SK-N-SH (cell line): Measurements from ENCODE around the gene CYSLTR2. TPM values are rescaled to one million over a fixed set of nuclear protein-coding genes. Genes with fewer than 3 reads are reported as not detected.

Experiments
- CTCF ChIA-PET: fragments of 300-600, 350-600 bp; formaldehyde crosslinking; extraction: SDS; loops from one replicate; lab custom pipeline; 2021; lab: Yijun Ruan, JAX
- POLR2A ChIA-PET: fragments of 350-600 bp; sonication (Branson Sonifier 250); formaldehyde crosslinking; extraction: SDS; loops from one replicate; lab custom pipeline; 2020; ENCODE audit warnings: antibody characterized with exemption, inconsistent platforms; lab: Yijun Ruan, JAX
- DNase-seq: peaks from one replicate; pipeline ENCODE4 v3.0.0; 2012
- H2AFZ ChIP-seq: fragments of 200-600 bp; sonication (generic); 2 replicates; pipeline ENCODE4 v1.8.1; 2016; ENCODE audit warnings: antibody characterized with exemption, mild to moderate bottlenecking, low read depth
- H3F3A ChIP-seq: fragments of 200-600 bp; sonication (generic); replicated peaks from 2 replicates; pipeline ENCODE3; 2016; ENCODE audit warnings: antibody characterized with exemption, mild to moderate bottlenecking; ENCODE audit not compliant: insufficient read depth
- H3K27ac ChIP-seq, 2 experiments: fragments of 200-500 bp in 1 of 2; fragments of 200-600 bp in 1 of 2; sonication (Bioruptor generic) in 1 of 2; sonication (generic), shearing (Covaris generic) in 1 of 2; 2 replicates each; pipeline versions ENCODE4 v1.5.1 to v1.6.1; 2014 to 2016; ENCODE audit warnings: low read depth in 2 of 2, inconsistent platforms in 1 of 2, low read length in 1 of 2, mild to moderate bottlenecking in 1 of 2, mixed read lengths in 1 of 2
- H3K27me3 ChIP-seq: fragments of 200-600 bp; sonication (generic), shearing (Covaris generic); 2 replicates; pipeline ENCODE4 v1.6.1; 2016; ENCODE audit warnings: mixed run types; ENCODE audit not compliant: insufficient read depth
- H3K36me3 ChIP-seq, 2 experiments: fragments of 200-500 bp in 1 of 2; fragments of 200-600 bp in 1 of 2; sonication (Bioruptor generic) in 1 of 2; sonication (generic) in 1 of 2; replicated peaks in 1 of 2; 2 replicates each; pipeline versions ENCODE3 to v1.5.1; 2014 to 2016; ENCODE audit warnings: low read length in 1 of 2, mild to moderate bottlenecking in 1 of 2; ENCODE audit not compliant: insufficient read depth in 2 of 2, control insufficient read depth in 1 of 2
- H3K4me1 ChIP-seq, 2 experiments: fragments of 200-500 bp in 1 of 2; fragments of 200-600 bp in 1 of 2; sonication (Bioruptor generic) in 1 of 2; sonication (generic), shearing (Covaris generic) in 1 of 2; 2 replicates each; pipeline versions ENCODE4 v1.5.1 to v1.6.1; 2014 to 2016; ENCODE audit warnings: low read depth in 1 of 2, low read length in 1 of 2, mixed run types in 1 of 2; ENCODE audit not compliant: insufficient read depth in 2 of 2, control insufficient read depth in 1 of 2
- H3K4me2 ChIP-seq: fragments of 200-600 bp; sonication (generic), shearing (Covaris generic); 2 replicates; pipeline ENCODE4 v1.6.1; 2017; ENCODE audit warnings: mixed run types
- H3K4me3 ChIP-seq, 2 experiments: fragments of 200-500 bp in 1 of 2; fragments of 200-600 bp in 1 of 2; sonication (Bioruptor generic) in 1 of 2; sonication (generic), shearing (Covaris generic) in 1 of 2; 2 replicates each; pipeline versions ENCODE4 v1.5.1 to v1.8.1; 2014 to 2016; ENCODE audit warnings: low read depth in 2 of 2, inconsistent platforms in 1 of 2, low read length in 1 of 2, mild to moderate bottlenecking in 1 of 2, mixed read lengths in 1 of 2, moderate library complexity in 1 of 2
- H3K79me2 ChIP-seq: fragments of 200-600 bp; sonication (generic); 2 replicates; pipeline ENCODE4 v1.8.1; 2017; ENCODE audit warnings: mild to moderate bottlenecking; ENCODE audit not compliant: insufficient read depth
- H3K9ac ChIP-seq: fragments of 200-600 bp; sonication (generic); 2 replicates; pipeline ENCODE4 v1.6.1; 2017; ENCODE audit warnings: mixed run types
- H3K9me2 ChIP-seq: fragments of 200-600 bp; sonication (generic); 2 replicates; pipeline ENCODE4 v1.6.1; 2017; ENCODE audit warnings: mixed run types
- H3K9me3 ChIP-seq: fragments of 200-600 bp; sonication (generic); 2 replicates; pipeline ENCODE4 v1.6.1; 2017; ENCODE audit warnings: mixed run types, mild to moderate bottlenecking, moderate library complexity
- H4K20me1 ChIP-seq: fragments of 200-600 bp; sonication (generic); 2 replicates; pipeline ENCODE4 v1.6.1; 2017; ENCODE audit warnings: mild to moderate bottlenecking, mixed run types; ENCODE audit not compliant: insufficient read depth
- ELF1 ChIP-seq: IDR thresholded peaks from 2 replicates; pipeline ENCODE4 v1.4.0; 2012
- FOSL2 ChIP-seq: IDR thresholded peaks from 2 replicates; pipeline ENCODE4 v1.4.0; 2012; ENCODE audit warnings: low read depth, mild to moderate bottlenecking, moderate library complexity, borderline replicate concordance
- IRF3 ChIP-seq: fragments of 150-350 bp; IDR thresholded peaks from 2 replicates; pipeline ENCODE4 v1.6.1; 2016; ENCODE audit warnings: mild to moderate bottlenecking, low read depth, low read length
- POLR2AphosphoS5 ChIP-seq: IDR thresholded peaks from 2 replicates; pipeline ENCODE4 v1.6.1; 2012; ENCODE audit warnings: low read depth, low read length
- RXRA ChIP-seq: IDR thresholded peaks from 2 replicates; pipeline ENCODE4 v1.4.0; 2012; ENCODE audit warnings: low read depth, mild to moderate bottlenecking, borderline replicate concordance
- WGBS: methylation state at CpG from one replicate; pipeline ENCODE4 v1.1.6; 2017; ENCODE audit warnings: low lambda C conversion rate; 5-methylcytosine and 5-hydroxymethylcytosine counted together
- polyA plus RNA-seq, 3 experiments: library from polyadenylated mRNA; depleted of rRNA; stranded (reverse); fragments of >200 nt; gene quantifications; 2 replicates each; pipeline ENCODE4 v1.2.3, GENCODE V29; 2012

The CYSLTR2 gene
- polyA plus RNA-seq, 1 of the 3 experiments (the other 2 are of a cell fraction), result 0.12 TPM

- H4K20me1 ChIP-seq, result no peaks in the 10 kb centered on the region
- WGBS, result 77% methylated on average over 9 of the region's 9 CpGs
- no peaks in the 10 kb centered on the region for H3F3A ChIP-seq
- H2AFZ ChIP-seq, result no peak overlapping the region
- no peak overlapping the region for H3K4me3 ChIP-seq
- no peaks in the 10 kb centered on the region for H3K36me3 ChIP-seq
- no peaks in the 10 kb centered on the region for H3K27me3 ChIP-seq
- no peak for DNase-seq
- no peaks in the 10 kb centered on the region for H3K79me2 ChIP-seq
- H3K9ac ChIP-seq, result no peak overlapping the region
- peaks cover 10% of the 10 kb centered on the region; the same call in 1 of the 2 replicates for H3K9me3 ChIP-seq
- TF ChIP-seq ELF1 (no peak), RXRA (no peak), IRF3 (no peak), FOSL2 (no peak), POLR2AphosphoS5 (no peak)
- no peak overlapping the region for H3K4me2 ChIP-seq
- ChIA-PET CTCF (interaction anchor here (4.0 kb wide), 1 partner anchor 8 kb away, joined by 17 read pairs; no protein-coding TSS in a partner anchor), POLR2A (no interaction called here)
- H3K4me1 ChIP-seq, result no peaks in the 10 kb centered on the region
- H3K27ac ChIP-seq, result no peak overlapping the region
- no peaks in the 10 kb centered on the region for H3K9me2 ChIP-seq
These were observed 106.9 kb downstream of the CYSLTR2 start for GRCh38 chr13:48760626-48761025.

Other genes with a start within 250 kb of the CYSLTR2 start
- gene LPAR6, start 240.8 kb upstream of the CYSLTR2 start, polyA plus RNA-seq (2012; rRNA removed), result 0.03 TPM in 1 of 2 replicates, not detected in the other
- gene RCBTB2, start 120.8 kb upstream of the CYSLTR2 start, polyA plus RNA-seq (2012; rRNA removed), result 2.8 and 4.3 TPM in 2 replicates